Measurements from ENCODE around the gene CCHCR1. TPM values are rescaled to one million over a fixed set of nuclear protein-coding genes. Genes with fewer than 3 reads are reported as not detected.

CCHCR1 gene
- total RNA-seq, 1 experiment from 2014 or later, result 45.5 TPM

DNA sequence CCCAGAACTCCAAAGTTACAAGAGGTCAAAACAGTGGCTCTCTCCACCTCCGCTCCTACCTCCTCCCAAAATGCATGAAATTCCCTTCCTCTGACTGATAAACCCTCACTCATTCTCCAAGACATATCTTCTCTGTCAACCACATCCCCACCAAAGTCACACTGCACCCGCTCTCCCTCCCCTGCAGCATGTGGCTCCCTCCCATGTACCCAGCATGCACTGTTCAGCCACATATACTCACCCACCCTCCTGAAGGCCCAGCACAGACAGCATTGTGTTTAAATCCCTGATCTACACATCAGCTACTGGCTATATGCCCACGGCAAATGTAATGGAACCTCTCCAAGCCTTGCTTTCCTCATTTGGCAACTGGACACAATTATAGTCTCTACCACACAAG lies 18.4 kb upstream of the CCHCR1 start:
- no peaks in the 10 kb centered on the region; a peak in 1 of 5 replicates for H3K9me3 Mint-ChIP-seq
- no peak overlapping the region for H2AK5ac ChIP-seq (ENCODE audit: insufficient read length, low read length)
- no peak overlapping the region for H4K8ac ChIP-seq (replicated peaks; ENCODE audit: insufficient read length, low read depth, low read length)
- TF ChIP-seq, protein P1, sequence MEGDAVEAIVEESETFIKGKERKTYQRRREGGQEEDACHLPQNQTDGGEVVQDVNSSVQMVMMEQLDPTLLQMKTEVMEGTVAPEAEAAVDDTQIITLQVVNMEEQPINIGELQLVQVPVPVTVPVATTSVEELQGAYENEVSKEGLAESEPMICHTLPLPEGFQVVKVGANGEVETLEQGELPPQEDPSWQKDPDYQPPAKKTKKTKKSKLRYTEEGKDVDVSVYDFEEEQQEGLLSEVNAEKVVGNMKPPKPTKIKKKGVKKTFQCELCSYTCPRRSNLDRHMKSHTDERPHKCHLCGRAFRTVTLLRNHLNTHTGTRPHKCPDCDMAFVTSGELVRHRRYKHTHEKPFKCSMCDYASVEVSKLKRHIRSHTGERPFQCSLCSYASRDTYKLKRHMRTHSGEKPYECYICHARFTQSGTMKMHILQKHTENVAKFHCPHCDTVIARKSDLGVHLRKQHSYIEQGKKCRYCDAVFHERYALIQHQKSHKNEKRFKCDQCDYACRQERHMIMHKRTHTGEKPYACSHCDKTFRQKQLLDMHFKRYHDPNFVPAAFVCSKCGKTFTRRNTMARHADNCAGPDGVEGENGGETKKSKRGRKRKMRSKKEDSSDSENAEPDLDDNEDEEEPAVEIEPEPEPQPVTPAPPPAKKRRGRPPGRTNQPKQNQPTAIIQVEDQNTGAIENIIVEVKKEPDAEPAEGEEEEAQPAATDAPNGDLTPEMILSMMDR (conservative IDR thresholded peaks at IDR 0.05), result no peak
- no peak overlapping the region for H3K4ac ChIP-seq (ENCODE audit: low read depth, low read length)
- H3K27ac ChIP-seq (ENCODE audit: insufficient read length, low read depth, low read length), result no peak overlapping the region
- H3K23ac ChIP-seq (ENCODE audit: insufficient read length, low read depth, low read length), result no peak overlapping the region
- H3T11ph ChIP-seq (ENCODE audit: low read length), result no peak overlapping the region
- no peak overlapping the region for H4K91ac ChIP-seq (ENCODE audit: insufficient read length, low read depth, low read length)
- no peak overlapping the region; a peak in 2 of 5 replicates for H3K4me3 Mint-ChIP-seq
- no CpG with 5 or more reads among the region's 3 CpGs for WGBS (ENCODE audit: extremely low coverage, insufficient read length, low lambda C conversion rate)
- peaks cover 53 to 56% of the 10 kb centered on the region in 2 experiments for H3K4me1 Mint-ChIP-seq
- H3K23me2 ChIP-seq (ENCODE audit: insufficient read length, low read depth, low read length, poor library complexity, severe bottlenecking), result peaks cover 5% of the 10 kb centered on the region
- H3K79me2 ChIP-seq (ENCODE audit: insufficient read depth, low read length), result peaks cover 5% of the 10 kb centered on the region; the same call in 1 of the 2 replicates
- H3K27me3 ChIP-seq (ENCODE audit: insufficient read depth, low read length), result no peaks in the 10 kb centered on the region
- no peak overlapping the region for H2BK120ac ChIP-seq (ENCODE audit: low read depth, low read length, poor library complexity, severe bottlenecking)
- H4K20me1 ChIP-seq (ENCODE audit: control insufficient read depth, insufficient read depth, insufficient read length), result no peaks in the 10 kb centered on the region
- H3K4me2 ChIP-seq (ENCODE audit: insufficient read depth, insufficient read length, low read length), result no peak overlapping the region
- peaks cover 0 to 6% (median 4%) of the 10 kb centered on the region in 3 experiments; a peak in 4 of 7 replicates for H3K36me3 Mint-ChIP-seq (ENCODE audit: insufficient read depth in 1 of 3, low read depth in 3 of 3)
- no peak overlapping the region for H2AFZ ChIP-seq (ENCODE audit: low read length)
- DNase-seq, result no peak
- no peak overlapping the region for H4K5ac ChIP-seq (ENCODE audit: insufficient read length, low read depth, low read length)
- no peak overlapping the region for H2BK12ac ChIP-seq (ENCODE audit: insufficient read length, low read depth, low read length)
- no peaks in the 10 kb centered on the region for H3K9me3 ChIP-seq (ENCODE audit: control insufficient read depth, low read depth, low read length)
- H2BK20ac ChIP-seq (ENCODE audit: low read depth, low read length, poor library complexity, severe bottlenecking), result no peak overlapping the region
- 0 out of 2 replicates have a peak, but pooled peaks cover 1% of the 10 kb centered on the region for H3K27me3 Mint-ChIP-seq (ENCODE audit: low read depth)
- H3K18ac ChIP-seq (ENCODE audit: insufficient read length, low read depth, low read length), result no peak overlapping the region
- no peaks in the 10 kb centered on the region for H3K79me1 ChIP-seq (ENCODE audit: insufficient read depth, low read depth, low read length, poor library complexity, severe bottlenecking)
- H2BK5ac ChIP-seq (ENCODE audit: insufficient read length, low read length), result no peak overlapping the region
- no peak overlapping the region for H3K14ac ChIP-seq (ENCODE audit: insufficient read depth, low read length)
- no peak overlapping the region for H3K56ac ChIP-seq (ENCODE audit: insufficient read length, low read depth, low read length)
- peaks cover 10% of the 10 kb centered on the region for H3K4me1 ChIP-seq (ENCODE audit: insufficient read depth, low read length)
- H3K27ac Mint-ChIP-seq, result peak overlapping the region in 2 of 3 experiments; percentile 18 to 85; a peak in 5 of 7 replicates
- H3K9ac ChIP-seq (ENCODE audit: extremely low read depth, insufficient read length, low read length), result no peak overlapping the region
- H2BK15ac ChIP-seq (ENCODE audit: low read depth, low read length), result no peak overlapping the region
